ENCODE data around the gene SUPT20HL1. TPM values are rescaled to one million over a fixed set of nuclear protein-coding genes. Genes with fewer than 3 reads are reported as not detected.
A peak's percentile ranks its signal among the peaks of the same experiment; 100 is the strongest.
"Not testable (repeated sequence)": the region's sequence is repeated elsewhere in the genome, so short reads cannot be mapped to it uniquely, and the experiment has no call there.

The SUPT20HL1 gene
- total RNA-seq, 2 experiments from 2014 or later, result not detected

GRCh38 chrX:24340501-24340900, 19.9 kb upstream of the SUPT20HL1 start:
- Mint-ChIP-seq H3K27ac (no peak overlapping the region), H3K4me1 (peaks cover 25% of the 10 kb centered on the region), H3K4me3 (no peak overlapping the region), H3K27me3 (peaks cover 6% of the 10 kb centered on the region), H3K36me3 (no peaks in the 10 kb centered on the region), H3K9me3 (ENCODE audit: low read depth) (no peaks in the 10 kb centered on the region)
- CTCF ChIA-PET, result no interaction called here
- ATAC-seq, result no peak
- DNase-seq, result no peak

DNA sequence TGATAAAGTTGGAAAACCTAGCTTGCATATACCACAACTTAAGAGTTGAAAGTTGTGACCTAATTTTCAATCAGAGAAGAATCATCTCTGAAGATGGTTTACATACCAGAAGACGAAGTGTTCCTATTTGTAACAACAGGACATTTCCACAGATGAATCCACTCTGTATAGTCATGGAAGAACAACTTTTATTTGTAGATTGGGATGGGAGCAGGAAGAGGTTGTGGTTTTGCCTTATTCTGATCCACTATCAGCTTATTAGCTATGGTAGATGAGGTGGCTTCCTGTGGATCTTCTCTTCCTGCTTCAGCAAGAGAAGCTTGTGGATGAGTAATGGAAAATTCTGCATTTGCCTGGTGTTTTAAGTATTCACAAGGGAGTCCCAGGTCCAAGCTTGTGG, 18.6 kb upstream of the SUPT20HL1 start:
- no peak overlapping the region for H3K4me3 Mint-ChIP-seq
- H3K9me3 Mint-ChIP-seq (ENCODE audit: low read depth), result no peaks in the 10 kb centered on the region
- ATAC-seq (no peak), DNase-seq (no peak)
- H3K4me1 Mint-ChIP-seq, result peaks cover 25% of the 10 kb centered on the region
- H3K27ac Mint-ChIP-seq, result no peak overlapping the region
- CTCF ChIA-PET, result interaction anchor here (0.7 kb wide), 1 partner anchor 335 kb away, joined by 3 read pairs; no protein-coding TSS in a partner anchor
- no peaks in the 10 kb centered on the region for H3K36me3 Mint-ChIP-seq
- peaks cover 6% of the 10 kb centered on the region for H3K27me3 Mint-ChIP-seq

GRCh38 chrX:24343719-24344118, 16.7 kb upstream of the SUPT20HL1 start:
- Mint-ChIP-seq H3K9me3 (ENCODE audit: low read depth) (no peaks in the 10 kb centered on the region), H3K4me3 (no peak overlapping the region), H3K27ac (peak overlapping the region; percentile 63), H3K27me3 (peaks cover 6% of the 10 kb centered on the region), H3K4me1 (peaks cover 25% of the 10 kb centered on the region), H3K36me3 (no peaks in the 10 kb centered on the region)
- peak; percentile 40 for DNase-seq
- ATAC-seq, result peak; percentile 75
- CTCF ChIA-PET, result interaction anchor here (1.4 kb wide), 1 partner anchor 49 kb away, joined by 3 read pairs; no protein-coding TSS in a partner anchor

- no peak for DNase-seq
- H3K9me3 Mint-ChIP-seq (ENCODE audit: low read depth), result no peaks in the 10 kb centered on the region
- ATAC-seq, result no peak
- no peaks in the 10 kb centered on the region for H3K27me3 Mint-ChIP-seq
- CTCF ChIA-PET, result no interaction called here
- no peaks in the 10 kb centered on the region for H3K36me3 Mint-ChIP-seq
- no peak overlapping the region for H3K4me3 Mint-ChIP-seq
- H3K27ac Mint-ChIP-seq, result no peak overlapping the region
- H3K4me1 Mint-ChIP-seq, result peaks cover 8% of the 10 kb centered on the region
Measured at GRCh38 chrX:24347881-24348280, 12.6 kb upstream of the SUPT20HL1 start.

GRCh38 chrX:24350217-24350616, 10.2 kb upstream of the SUPT20HL1 start:
- no peaks in the 10 kb centered on the region for H3K9me3 Mint-ChIP-seq (ENCODE audit: low read depth)
- CTCF ChIA-PET, result no interaction called here
- H3K36me3 Mint-ChIP-seq, result no peaks in the 10 kb centered on the region
- no peaks in the 10 kb centered on the region for H3K4me1 Mint-ChIP-seq
- no peak overlapping the region for H3K27ac Mint-ChIP-seq
- ATAC-seq (no peak), DNase-seq (no peak)
- no peak overlapping the region for H3K4me3 Mint-ChIP-seq
- H3K27me3 Mint-ChIP-seq, result no peaks in the 10 kb centered on the region

DNA sequence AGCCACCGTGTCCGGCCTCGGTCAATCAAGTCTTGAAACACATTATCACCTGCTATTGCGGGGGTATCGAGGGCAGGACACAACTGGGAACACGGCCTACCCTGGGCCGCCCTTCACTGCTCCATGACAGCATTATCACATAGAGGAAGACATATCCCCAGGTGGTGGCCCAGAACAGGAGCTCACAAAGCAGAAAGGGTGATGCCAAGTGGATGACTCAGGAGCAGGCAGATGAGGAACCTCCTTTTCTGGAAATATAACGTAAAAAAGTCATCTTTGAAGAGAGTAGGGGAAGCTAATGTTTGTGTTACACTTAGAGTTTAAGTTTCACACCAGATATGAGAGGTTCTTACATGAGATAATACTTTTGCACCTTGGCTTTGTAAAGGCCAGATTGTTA, 5.3 kb upstream of the SUPT20HL1 start:
- no peak for ATAC-seq
- no peaks in the 10 kb centered on the region for H3K27me3 Mint-ChIP-seq
- H3K4me1 Mint-ChIP-seq, result peaks cover 2% of the 10 kb centered on the region
- H3K36me3 Mint-ChIP-seq, result no peaks in the 10 kb centered on the region
- no peaks in the 10 kb centered on the region for H3K9me3 Mint-ChIP-seq (ENCODE audit: low read depth)
- CTCF ChIA-PET, result interaction anchor here (1.3 kb wide), 1 partner anchor 16 kb away, joined by 3 read pairs; no protein-coding TSS in a partner anchor
- DNase-seq, result no peak
- H3K27ac Mint-ChIP-seq, result no peak overlapping the region
- H3K4me3 Mint-ChIP-seq, result no peak overlapping the region

- CTCF ChIA-PET, result no interaction called here
- ATAC-seq (no peak), DNase-seq (no peak)
- Mint-ChIP-seq H3K4me1 (peaks cover 2% of the 10 kb centered on the region), H3K4me3 (no peak overlapping the region), H3K36me3 (no peaks in the 10 kb centered on the region), H3K27ac (no peak overlapping the region), H3K9me3 (ENCODE audit: low read depth) (no peaks in the 10 kb centered on the region), H3K27me3 (no peaks in the 10 kb centered on the region)
Measured at GRCh38 chrX:24357106-24357505, 3.3 kb upstream of the SUPT20HL1 start.

- H3K27ac Mint-ChIP-seq; H3K27me3 Mint-ChIP-seq; DNase-seq; ATAC-seq; H3K9me3 Mint-ChIP-seq (ENCODE audit: low read depth); H3K36me3 Mint-ChIP-seq; H3K4me3 Mint-ChIP-seq; CTCF ChIA-PET: not testable (repeated sequence)
- H3K4me1 Mint-ChIP-seq, result peaks cover 22% of the 10 kb centered on the region
Measured at GRCh38 chrX:24362089-24362745, 1.8 kb downstream of the SUPT20HL1 start.

- peaks cover 27% of the 10 kb centered on the region for H3K4me1 Mint-ChIP-seq
- CTCF ChIA-PET; H3K36me3 Mint-ChIP-seq; ATAC-seq; H3K4me3 Mint-ChIP-seq; H3K9me3 Mint-ChIP-seq (ENCODE audit: low read depth); H3K27me3 Mint-ChIP-seq; DNase-seq: not testable (repeated sequence)
- peak overlapping the region; percentile 40 for H3K27ac Mint-ChIP-seq
Measured at GRCh38 chrX:24363432-24364181, 3.2 kb downstream of the SUPT20HL1 start.

- DNase-seq (no peak), ATAC-seq (peak; percentile 12)
- Mint-ChIP-seq H3K4me3 (no peak overlapping the region), H3K4me1 (peaks cover 30% of the 10 kb centered on the region), H3K27me3 (no peaks in the 10 kb centered on the region), H3K36me3 (no peaks in the 10 kb centered on the region), H3K9me3 (ENCODE audit: low read depth) (no peaks in the 10 kb centered on the region), H3K27ac (peak overlapping the region; percentile 77)
- CTCF ChIA-PET, result no interaction called here
Measured at GRCh38 chrX:24364326-24364725, 3.9 kb downstream of the SUPT20HL1 start.

DNA sequence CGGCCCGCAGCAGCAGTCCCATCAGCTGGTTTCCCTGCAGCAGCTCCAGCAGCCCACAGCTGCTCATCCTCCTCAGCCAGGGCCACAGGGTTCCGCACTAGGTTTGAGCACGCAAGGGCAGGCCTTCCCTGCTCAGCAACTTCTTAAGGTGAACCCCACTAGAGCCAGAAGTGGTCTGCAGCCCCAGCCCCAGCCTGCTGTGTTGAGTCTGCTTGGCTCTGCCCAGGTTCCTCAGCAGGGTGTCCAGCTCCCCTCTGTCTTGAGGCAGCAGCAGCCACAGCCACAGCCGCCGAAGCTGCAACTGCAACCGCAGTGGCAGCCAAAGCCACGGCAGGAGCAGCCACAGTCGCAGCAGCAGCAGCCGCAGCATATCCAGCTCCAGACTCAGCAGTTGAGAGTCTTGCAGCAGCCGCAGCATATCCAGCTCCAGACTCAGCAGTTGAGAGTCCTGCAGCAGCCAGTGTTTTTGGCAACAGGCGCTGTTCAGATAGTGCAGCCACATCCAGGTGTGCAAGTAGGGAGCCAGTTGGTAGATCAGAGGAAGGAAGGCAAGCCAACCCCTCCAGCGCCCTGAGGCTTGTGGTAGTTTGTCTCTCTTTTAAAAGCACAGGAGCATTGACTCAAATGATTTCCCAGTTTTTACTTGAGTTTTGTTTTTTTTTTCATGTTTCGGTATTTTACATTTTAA, 4.6 kb downstream of the SUPT20HL1 start:
- Mint-ChIP-seq H3K36me3 (no peaks in the 10 kb centered on the region), H3K9me3 (ENCODE audit: low read depth) (no peaks in the 10 kb centered on the region), H3K27me3 (no peaks in the 10 kb centered on the region), H3K27ac (peak overlapping the region; percentile 77), H3K4me1 (peaks cover 30% of the 10 kb centered on the region), H3K4me3 (peak overlapping the region; percentile 28)
- CTCF ChIA-PET, result no interaction called here
- DNase-seq (peak; percentile 46), ATAC-seq (peak; percentile 60)

GRCh38 chrX:24366762-24367400, 6.4 kb downstream of the SUPT20HL1 start:
- H3K27me3 Mint-ChIP-seq; H3K4me3 Mint-ChIP-seq; H3K9me3 Mint-ChIP-seq (ENCODE audit: low read depth); H3K36me3 Mint-ChIP-seq; CTCF ChIA-PET; DNase-seq; ATAC-seq: not testable (repeated sequence)
- peak overlapping the region; percentile 72 for H3K27ac Mint-ChIP-seq
- peaks cover 44% of the 10 kb centered on the region for H3K4me1 Mint-ChIP-seq

DNA sequence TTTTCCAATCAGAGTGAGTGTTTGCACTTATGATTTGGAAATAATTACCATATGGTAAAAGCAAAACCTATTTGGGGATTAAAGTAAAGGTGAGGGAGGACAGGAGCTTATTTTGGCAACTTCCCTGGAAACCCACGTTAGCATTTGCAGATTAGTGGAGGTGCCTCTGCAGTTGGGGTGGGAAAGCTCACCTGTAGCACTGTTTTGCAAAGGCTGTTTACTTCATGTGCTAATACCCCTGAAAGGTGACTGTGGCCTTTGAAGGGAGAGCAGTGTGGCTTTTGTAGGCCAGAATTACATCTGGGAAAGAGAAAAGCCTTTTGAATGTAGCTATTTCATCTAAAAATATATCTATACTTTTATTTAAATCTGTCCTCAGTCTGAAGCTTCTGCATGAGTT, 9.4 kb downstream of the SUPT20HL1 start:
- DNase-seq (no peak), ATAC-seq (no peak)
- no peak overlapping the region for H3K27ac Mint-ChIP-seq
- peaks cover 36% of the 10 kb centered on the region for H3K4me1 Mint-ChIP-seq
- no peaks in the 10 kb centered on the region for H3K36me3 Mint-ChIP-seq
- no peaks in the 10 kb centered on the region for H3K9me3 Mint-ChIP-seq (ENCODE audit: low read depth)
- CTCF ChIA-PET, result interaction anchor here (2.1 to 2.7 kb wide), 4 partner anchors 12 to 774 kb away, joined by 7 to 27 read pairs (median 10); no protein-coding TSS in a partner anchor
- no peak overlapping the region for H3K4me3 Mint-ChIP-seq
- H3K27me3 Mint-ChIP-seq, result no peaks in the 10 kb centered on the region
